Smooth muscle cell of bladder (primary cell): ENCODE results near the gene TTC19. TPM values are rescaled to one million over a fixed set of nuclear protein-coding genes. Genes with fewer than 3 reads are reported as not detected.

Source experiments
- total RNA-seq: library from RNA; depleted of rRNA; stranded (reverse); fragments of >200 nt; gene quantifications from 2 replicates; pipeline ENCODE4 v1.2.3, GENCODE V29; 2014

TTC19 gene, protein sequence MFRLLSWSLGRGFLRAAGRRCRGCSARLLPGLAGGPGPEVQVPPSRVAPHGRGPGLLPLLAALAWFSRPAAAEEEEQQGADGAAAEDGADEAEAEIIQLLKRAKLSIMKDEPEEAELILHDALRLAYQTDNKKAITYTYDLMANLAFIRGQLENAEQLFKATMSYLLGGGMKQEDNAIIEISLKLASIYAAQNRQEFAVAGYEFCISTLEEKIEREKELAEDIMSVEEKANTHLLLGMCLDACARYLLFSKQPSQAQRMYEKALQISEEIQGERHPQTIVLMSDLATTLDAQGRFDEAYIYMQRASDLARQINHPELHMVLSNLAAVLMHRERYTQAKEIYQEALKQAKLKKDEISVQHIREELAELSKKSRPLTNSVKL
- 35.4 and 38.6 TPM in 2 replicates for total RNA-seq

DNA sequence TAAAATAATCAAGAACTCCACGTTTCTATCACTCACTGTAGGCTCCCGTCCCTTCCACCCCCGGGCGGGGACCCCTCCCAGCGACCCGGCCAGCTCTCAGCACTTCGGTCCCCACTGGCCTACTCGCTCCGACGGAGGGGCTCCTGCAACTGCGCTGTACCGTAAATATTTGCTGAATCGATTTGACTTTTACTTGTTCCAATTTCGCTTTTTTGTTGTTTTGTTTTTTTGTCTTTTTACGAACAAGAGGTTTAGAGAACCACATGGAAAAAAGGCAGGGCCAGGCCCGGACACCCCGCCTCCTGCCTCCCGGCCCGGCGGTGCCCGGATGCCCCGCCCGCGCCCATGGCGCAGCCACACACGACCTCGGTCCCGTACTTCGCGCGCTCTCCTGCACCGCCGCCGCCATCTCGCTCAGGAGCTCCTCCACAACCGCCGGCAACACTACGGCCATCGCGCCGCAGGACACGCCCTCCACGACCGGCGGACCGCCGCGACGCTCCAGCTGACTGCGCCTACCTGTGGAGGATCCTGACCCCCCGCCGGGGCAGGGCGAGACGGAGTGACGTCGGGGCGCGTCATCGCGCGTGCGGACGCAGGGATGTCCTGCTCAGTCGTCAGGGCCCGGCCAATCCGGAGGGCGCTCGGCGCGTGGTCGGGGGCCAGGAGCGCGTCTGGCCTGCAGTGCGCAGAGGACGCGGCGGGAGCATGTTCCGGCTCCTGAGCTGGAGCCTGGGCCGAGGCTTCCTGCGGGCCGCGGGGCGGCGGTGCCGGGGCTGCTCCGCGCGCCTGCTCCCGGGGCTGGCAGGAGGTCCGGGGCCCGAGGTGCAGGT is at the start of gene TTC19, which contains the start of gene ZSWIM7:
Gene TTC19, plus strand, starts transcription at position 684 of the 833 bp plus-strand sequence. Its CDS starts 25 bp downstream, at position 709.
Gene ZSWIM7, minus strand, starts transcription at position 564 of the 833 bp plus-strand sequence. Its CDS starts 110 bp downstream, at position 454.

Other genes with a start within 250 kb of the TTC19 start
- 32.9 and 39.1 TPM in 2 replicates for gene ADORA2B, start 54.7 kb upstream of the TTC19 start, total RNA-seq
- gene ZSWIM7, start 120 bp upstream of the TTC19 start, total RNA-seq, result 11.5 and 15.5 TPM in 2 replicates
- 63.4 and 66.2 TPM in 2 replicates for gene NCOR1, start 215.7 kb downstream of the TTC19 start, total RNA-seq
- 12.0 and 12.1 TPM in 2 replicates for gene PIGL, start 217.4 kb downstream of the TTC19 start, total RNA-seq